Neural progenitor cell (in vitro differentiated cells): Measurements from ENCODE around the gene EPHB1. TPM values are rescaled to one million over a fixed set of nuclear protein-coding genes. Genes with fewer than 3 reads are reported as not detected.

Source experiments
- DNase-seq: peaks from one replicate; pipeline ENCODE4 v3.0.0-alpha.2; 2016; ENCODE audit warnings: low spot score
- H2AFZ ChIP-seq: fragments of 200-600 bp; sonication (generic); replicated peaks from 2 replicates; pipeline ENCODE4 v1.6.1; 2016; ENCODE audit warnings: antibody characterized with exemption
- H3F3A ChIP-seq: fragments of 200-600 bp; sonication (generic); 2 replicates; pipeline ENCODE4 v1.6.1; 2016; ENCODE audit warnings: antibody characterized with exemption, low read depth
- H3K27ac ChIP-seq: fragments of 200-600 bp; sonication (generic); 2 replicates; pipeline ENCODE4 v1.5.1; 2016; ENCODE audit warnings: mild to moderate bottlenecking
- H3K27me3 ChIP-seq: fragments of 200-600 bp; sonication (generic); 2 replicates; pipeline ENCODE4 v1.6.1; 2016; ENCODE audit warnings: mild to moderate bottlenecking, moderate library complexity
- H3K36me3 ChIP-seq: fragments of 200-600 bp; sonication (generic); 2 replicates; pipeline ENCODE4 v1.5.1; 2016
- H3K4me1 ChIP-seq: fragments of 200-600 bp; sonication (generic); 2 replicates; pipeline ENCODE4 v1.6.1; 2016; ENCODE audit warnings: mixed run types
- H3K4me2 ChIP-seq: fragments of 200-600 bp; sonication (generic); 2 replicates; pipeline ENCODE4 v1.6.1; 2016
- H3K4me3 ChIP-seq: fragments of 200-600 bp; sonication (generic); 2 replicates; pipeline ENCODE4 v1.5.1; 2016
- H3K79me2 ChIP-seq: fragments of 200-600 bp; sonication (generic); 2 replicates; pipeline ENCODE4 v1.6.1; 2016; ENCODE audit warnings: low read depth
- H3K9ac ChIP-seq: fragments of 200-600 bp; sonication (generic); 2 replicates; pipeline ENCODE4 v1.6.1; 2016
- H3K9me3 ChIP-seq: fragments of 200-600 bp; sonication (generic); 2 replicates; pipeline ENCODE4 v1.5.1; 2016; ENCODE audit warnings: low read depth
- H4K20me1 ChIP-seq: fragments of 200-600 bp; sonication (generic); 2 replicates; pipeline ENCODE4 v1.6.1; 2016; ENCODE audit warnings: low read depth
- H3K27ac Mint-ChIP-seq: 3 replicates; pipeline ENCODE4 v1.8.0; 2021; ENCODE audit warnings: mixed read lengths
- H3K27me3 Mint-ChIP-seq: 2 replicates; pipeline ENCODE4 v1.8.0; 2022; ENCODE audit warnings: low read depth, mild to moderate bottlenecking, inconsistent platforms, moderate library complexity, mixed read lengths; ENCODE audit not compliant: insufficient read depth
- H3K36me3 Mint-ChIP-seq: 3 replicates; pipeline ENCODE4 v1.8.0; 2021; ENCODE audit warnings: mixed read lengths
- H3K4me1 Mint-ChIP-seq: 3 replicates; pipeline ENCODE4 v1.8.0; 2021; ENCODE audit warnings: mixed read lengths
- H3K4me3 Mint-ChIP-seq: 3 replicates; pipeline ENCODE4 v1.8.0; 2021; ENCODE audit warnings: mild to moderate bottlenecking, moderate library complexity, mixed read lengths
- H3K9me3 Mint-ChIP-seq: 3 replicates; pipeline ENCODE4 v1.8.0; 2020; ENCODE audit warnings: mixed read lengths
- CTCF ChIP-seq: fragments of 200-600 bp; sonication (generic); IDR thresholded peaks from 2 replicates; pipeline ENCODE4 v1.5.1; 2017; ENCODE audit warnings: antibody characterized with exemption, mild to moderate bottlenecking
- EZH2 ChIP-seq: fragments of 200-600 bp; sonication (generic); IDR thresholded peaks from 2 replicates; pipeline ENCODE4 v1.6.1; 2017; ENCODE audit warnings: antibody characterized with exemption, mild to moderate bottlenecking, moderate library complexity
- EZH2phosphoT487 ChIP-seq: fragments of 200-600 bp; sonication (generic); IDR thresholded peaks from 2 replicates; pipeline ENCODE4 v1.6.1; 2017; ENCODE audit warnings: antibody characterized with exemption
- total RNA-seq: library from RNA; depleted of rRNA; stranded (reverse); fragments of >200 nt; gene quantifications from 2 replicates; pipeline ENCODE4 v1.2.3, GENCODE V29; 2015; ENCODE audit warnings: low replicate concordance

Gene EPHB1
- total RNA-seq, 1 donor from 2014 or later, result 9.1 TPM

DNA sequence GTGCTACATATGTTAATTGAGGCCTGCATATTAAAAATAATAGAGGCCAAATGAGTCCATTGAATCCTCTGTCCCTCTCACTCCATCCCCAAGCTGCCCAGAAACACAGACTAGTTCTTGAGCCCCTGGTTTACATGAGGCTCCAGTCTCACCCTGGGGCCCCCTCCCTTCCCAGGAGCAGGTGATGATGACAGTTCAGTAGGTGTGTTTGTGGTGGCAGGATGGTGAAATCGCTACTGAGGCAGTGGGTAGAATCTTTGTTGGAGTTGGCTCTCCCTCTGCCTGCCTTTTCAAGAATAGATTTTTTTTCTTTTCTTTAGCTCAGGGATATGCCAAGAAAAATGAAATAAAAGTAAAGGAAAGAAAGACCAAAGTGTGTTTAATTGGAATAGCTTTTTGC, 288.7 kb downstream of the EPHB1 start:
- Mint-ChIP-seq H3K4me3 (no peak overlapping the region), H3K9me3 (no peaks in the 10 kb centered on the region), H3K4me1 (peaks cover 9% of the 10 kb centered on the region), H3K27ac (no peak overlapping the region), H3K27me3 (peaks cover 2% of the 10 kb centered on the region), H3K36me3 (peaks cover 2% of the 10 kb centered on the region)
- no peak overlapping the region for H3K27ac ChIP-seq
- H3K79me2 ChIP-seq, result no peaks in the 10 kb centered on the region
- H3K27me3 ChIP-seq, result no peaks in the 10 kb centered on the region
- no peaks in the 10 kb centered on the region for H3K9me3 ChIP-seq
- no peaks in the 10 kb centered on the region for H3K4me1 ChIP-seq
- H3K4me2 ChIP-seq, result no peak overlapping the region
- H3K36me3 ChIP-seq, result no peaks in the 10 kb centered on the region
- H2AFZ ChIP-seq, result no peak overlapping the region
- DNase-seq, result no peak
- no peak overlapping the region for H3K4me3 ChIP-seq
- no peak overlapping the region for H3K9ac ChIP-seq
- TF ChIP-seq EZH2 (no peak), CTCF (no peak), EZH2phosphoT487 (no peak)
- H3F3A ChIP-seq, result no peaks in the 10 kb centered on the region
- H4K20me1 ChIP-seq, result no peaks in the 10 kb centered on the region

DNA sequence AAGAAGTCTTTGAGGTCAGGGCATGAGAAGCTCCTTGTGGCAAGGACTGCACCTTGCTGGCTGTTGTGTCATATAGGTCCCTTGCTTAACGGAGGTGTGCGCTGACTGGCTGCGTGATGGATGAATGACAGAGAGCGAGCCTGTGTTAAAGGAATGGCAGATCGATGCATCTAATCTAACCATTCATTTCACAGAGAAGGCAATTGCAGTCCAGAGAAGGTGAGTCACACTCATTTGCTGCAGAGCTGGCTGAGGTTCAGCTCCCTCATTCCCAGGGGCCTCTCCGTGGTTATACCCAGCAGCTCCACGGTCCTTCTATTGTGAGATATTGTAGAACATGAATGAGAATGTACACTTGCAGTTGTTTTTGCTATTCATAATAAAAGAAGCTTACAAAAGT, 289.3 kb downstream of the EPHB1 start:
- H2AFZ ChIP-seq, result no peak overlapping the region
- peaks cover 9% of the 10 kb centered on the region for H3K4me1 Mint-ChIP-seq
- peaks cover 2% of the 10 kb centered on the region for H3K36me3 Mint-ChIP-seq
- H4K20me1 ChIP-seq, result no peaks in the 10 kb centered on the region
- H3K36me3 ChIP-seq, result no peaks in the 10 kb centered on the region
- no peaks in the 10 kb centered on the region for H3K9me3 Mint-ChIP-seq
- no peak overlapping the region for H3K27ac ChIP-seq
- H3F3A ChIP-seq, result no peaks in the 10 kb centered on the region
- H3K27me3 ChIP-seq, result no peaks in the 10 kb centered on the region
- H3K4me1 ChIP-seq, result no peaks in the 10 kb centered on the region
- H3K4me2 ChIP-seq, result no peak overlapping the region
- no peak overlapping the region for H3K4me3 Mint-ChIP-seq
- H3K27ac Mint-ChIP-seq, result no peak overlapping the region
- H3K9ac ChIP-seq, result no peak overlapping the region
- peaks cover 2% of the 10 kb centered on the region for H3K27me3 Mint-ChIP-seq
- no peaks in the 10 kb centered on the region for H3K9me3 ChIP-seq
- H3K79me2 ChIP-seq, result no peaks in the 10 kb centered on the region
- TF ChIP-seq EZH2phosphoT487 (no peak), CTCF (no peak), EZH2 (no peak)
- no peak overlapping the region for H3K4me3 ChIP-seq
- DNase-seq, result no peak

GRCh38 chr3:135084976-135085375, 289.9 kb downstream of the EPHB1 start:
- Mint-ChIP-seq H3K27ac (no peak overlapping the region), H3K36me3 (peaks cover 2% of the 10 kb centered on the region), H3K4me3 (no peak overlapping the region), H3K4me1 (peaks cover 9% of the 10 kb centered on the region), H3K9me3 (no peaks in the 10 kb centered on the region), H3K27me3 (peaks cover 2% of the 10 kb centered on the region)
- no peaks in the 10 kb centered on the region for H4K20me1 ChIP-seq
- H3K36me3 ChIP-seq, result no peaks in the 10 kb centered on the region
- no peak overlapping the region for H3K27ac ChIP-seq
- no peak overlapping the region for H3K9ac ChIP-seq
- no peak overlapping the region for H2AFZ ChIP-seq
- no peaks in the 10 kb centered on the region for H3F3A ChIP-seq
- TF ChIP-seq CTCF, result no peak
- no peaks in the 10 kb centered on the region for H3K79me2 ChIP-seq
- DNase-seq, result no peak
- H3K4me2 ChIP-seq, result no peak overlapping the region
- H3K4me3 ChIP-seq, result no peak overlapping the region
- H3K4me1 ChIP-seq, result no peaks in the 10 kb centered on the region
- no peaks in the 10 kb centered on the region for H3K27me3 ChIP-seq
- H3K9me3 ChIP-seq, result no peaks in the 10 kb centered on the region
